ENCODE results near the gene CTNNB1. TPM values are rescaled to one million over a fixed set of nuclear protein-coding genes. Genes with fewer than 3 reads are reported as not detected.
A peak's percentile ranks its signal among the peaks of the same experiment; 100 is the strongest.

The CTNNB1 gene
- total RNA-seq, 1 donor: 921 TPM

DNA sequence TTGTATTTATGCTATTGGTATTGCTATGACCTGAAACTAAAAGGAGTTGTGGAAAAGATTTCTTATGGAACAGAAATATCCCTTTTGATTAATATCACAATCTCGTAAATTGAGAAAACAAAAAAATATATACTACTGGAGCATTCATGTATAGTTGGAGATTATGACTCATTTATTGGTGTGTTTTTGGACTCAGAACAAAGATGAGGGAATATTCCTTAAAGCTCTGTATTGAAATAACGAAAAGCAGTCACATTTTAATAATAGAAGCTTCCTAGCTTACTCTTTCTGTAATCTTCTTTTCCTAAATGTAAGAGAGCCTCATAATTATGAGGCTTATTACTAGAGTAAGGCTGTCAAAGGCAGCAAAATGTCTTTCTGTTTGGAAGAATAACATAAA lies 14.3 kb downstream of the CTNNB1 start:
- H3K4me3 ChIP-seq (ENCODE audit: low read depth, low read length): no peak overlapping the region
- DNase-seq (ENCODE audit: low read depth): no peak
- TF ChIP-seq, protein P1, sequence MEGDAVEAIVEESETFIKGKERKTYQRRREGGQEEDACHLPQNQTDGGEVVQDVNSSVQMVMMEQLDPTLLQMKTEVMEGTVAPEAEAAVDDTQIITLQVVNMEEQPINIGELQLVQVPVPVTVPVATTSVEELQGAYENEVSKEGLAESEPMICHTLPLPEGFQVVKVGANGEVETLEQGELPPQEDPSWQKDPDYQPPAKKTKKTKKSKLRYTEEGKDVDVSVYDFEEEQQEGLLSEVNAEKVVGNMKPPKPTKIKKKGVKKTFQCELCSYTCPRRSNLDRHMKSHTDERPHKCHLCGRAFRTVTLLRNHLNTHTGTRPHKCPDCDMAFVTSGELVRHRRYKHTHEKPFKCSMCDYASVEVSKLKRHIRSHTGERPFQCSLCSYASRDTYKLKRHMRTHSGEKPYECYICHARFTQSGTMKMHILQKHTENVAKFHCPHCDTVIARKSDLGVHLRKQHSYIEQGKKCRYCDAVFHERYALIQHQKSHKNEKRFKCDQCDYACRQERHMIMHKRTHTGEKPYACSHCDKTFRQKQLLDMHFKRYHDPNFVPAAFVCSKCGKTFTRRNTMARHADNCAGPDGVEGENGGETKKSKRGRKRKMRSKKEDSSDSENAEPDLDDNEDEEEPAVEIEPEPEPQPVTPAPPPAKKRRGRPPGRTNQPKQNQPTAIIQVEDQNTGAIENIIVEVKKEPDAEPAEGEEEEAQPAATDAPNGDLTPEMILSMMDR (IDR thresholded peaks at IDR 0.05; ENCODE audit: insufficient read depth, low read depth, low read length): no peak

GRCh38 chr3:41216422-41216821 lies 17.1 kb downstream of the CTNNB1 start:
- no peak overlapping the region for H3K4me3 ChIP-seq (ENCODE audit: low read depth, low read length)
- DNase-seq (ENCODE audit: low read depth): no peak
- TF ChIP-seq, protein P1 (IDR thresholded peaks at IDR 0.05; ENCODE audit: insufficient read depth, low read depth, low read length): no peak

DNA sequence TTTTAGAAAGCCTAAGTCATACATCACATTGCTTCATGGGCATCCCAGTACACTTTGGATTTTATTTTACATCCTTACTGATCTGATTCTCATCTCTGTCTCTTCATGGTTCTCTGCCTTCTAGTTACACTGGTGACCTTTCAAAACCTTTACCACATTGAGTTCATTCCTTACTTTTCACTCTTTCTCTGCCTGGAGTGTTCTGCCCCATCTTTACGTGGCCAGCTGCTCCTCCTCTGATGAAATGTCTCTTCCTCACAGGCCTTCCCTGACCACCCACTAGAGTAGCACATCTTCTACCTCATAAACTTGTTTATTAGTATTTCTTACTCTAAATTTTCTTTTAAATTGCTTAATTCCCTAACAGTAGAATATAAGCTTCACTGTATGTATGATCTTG lies 17.7 kb downstream of the CTNNB1 start:
- TF ChIP-seq, protein P1 (IDR thresholded peaks at IDR 0.05; ENCODE audit: insufficient read depth, low read depth, low read length): no peak
- peak; percentile 52 for DNase-seq (ENCODE audit: low read depth)
- no peak overlapping the region for H3K4me3 ChIP-seq (ENCODE audit: low read depth, low read length)

- no peak overlapping the region for H3K4me3 ChIP-seq (ENCODE audit: low read depth, low read length)
- TF ChIP-seq, protein P1 (IDR thresholded peaks at IDR 0.05; ENCODE audit: insufficient read depth, low read depth, low read length): no peak
- no peak for DNase-seq (ENCODE audit: low read depth)
Observed at GRCh38 chr3:41219424-41219823, 20.1 kb downstream of the CTNNB1 start.

- H3K4me3 ChIP-seq (ENCODE audit: low read depth, low read length): no peak overlapping the region
- no peak for DNase-seq (ENCODE audit: low read depth)
- TF ChIP-seq, protein P1 (IDR thresholded peaks at IDR 0.05; ENCODE audit: insufficient read depth, low read depth, low read length): no peak
Observed at GRCh38 chr3:41220906-41221677, 21.8 kb downstream of the CTNNB1 start.

GRCh38 chr3:41222012-41222411 lies 22.7 kb downstream of the CTNNB1 start:
- no peak overlapping the region for H3K4me3 ChIP-seq (ENCODE audit: low read depth, low read length)
- no peak for DNase-seq (ENCODE audit: low read depth)
- TF ChIP-seq, protein P1 (IDR thresholded peaks at IDR 0.05; ENCODE audit: insufficient read depth, low read depth, low read length): no peak

GRCh38 chr3:41222501-41222900 lies 23.2 kb downstream of the CTNNB1 start:
- DNase-seq (ENCODE audit: low read depth): peak; percentile 82
- TF ChIP-seq, protein P1 (IDR thresholded peaks at IDR 0.05; ENCODE audit: insufficient read depth, low read depth, low read length): no peak
- H3K4me3 ChIP-seq (ENCODE audit: low read depth, low read length): no peak overlapping the region
